ENCODE results near the gene KHK. TPM values are rescaled to one million over a fixed set of nuclear protein-coding genes. Genes with fewer than 3 reads are reported as not detected.

Gene KHK
- 0.85 TPM for total RNA-seq

DNA sequence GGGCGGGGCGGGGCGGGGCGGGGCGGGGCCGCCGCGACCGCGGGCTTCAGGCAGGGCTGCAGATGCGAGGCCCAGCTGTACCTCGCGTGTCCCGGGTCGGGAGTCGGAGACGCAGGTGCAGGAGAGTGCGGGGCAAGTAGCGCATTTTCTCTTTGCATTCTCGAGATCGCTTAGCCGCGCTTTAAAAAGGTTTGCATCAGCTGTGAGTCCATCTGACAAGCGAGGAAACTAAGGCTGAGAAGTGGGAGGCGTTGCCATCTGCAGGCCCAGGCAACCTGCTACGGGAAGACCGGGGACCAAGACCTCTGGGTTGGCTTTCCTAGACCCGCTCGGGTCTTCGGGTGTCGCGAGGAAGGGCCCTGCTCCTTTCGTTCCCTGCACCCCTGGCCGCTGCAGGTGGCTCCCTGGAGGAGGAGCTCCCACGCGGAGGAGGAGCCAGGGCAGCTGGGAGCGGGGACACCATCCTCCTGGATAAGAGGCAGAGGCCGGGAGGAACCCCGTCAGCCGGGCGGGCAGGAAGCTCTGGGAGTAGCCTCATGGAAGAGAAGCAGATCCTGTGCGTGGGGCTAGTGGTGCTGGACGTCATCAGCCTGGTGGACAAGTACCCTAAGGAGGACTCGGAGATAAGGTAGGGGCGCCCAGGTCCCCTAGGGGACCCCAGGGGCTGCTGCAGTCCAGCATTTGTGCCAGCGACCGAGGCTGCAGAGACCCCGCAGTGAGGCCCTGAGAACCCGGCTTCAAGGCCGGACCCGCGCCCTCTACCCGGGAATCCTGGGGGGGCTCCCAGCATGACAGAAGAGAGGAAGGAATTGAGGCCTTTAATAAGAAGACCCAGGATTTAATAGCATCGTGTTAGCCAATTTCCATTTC lies at the start of gene KHK:
Gene KHK, plus strand, starts transcription at position 49 of the 870 bp plus-strand sequence. Its CDS starts 488 bp downstream, at position 537.
- Histone ChIP-seq H3K4me3 (peak within 1 kb of the TSS; percentile 61 to 66), H3K4me1 (peaks cover 4 to 22% of the 10 kb centered on the region in 2 donors), H3K9me3 (no peaks in the 10 kb centered on the region), H3K27ac (peak within 1 kb of the TSS; percentile 81 to 87), H3K36me3 (peaks cover 11 to 16% of the 10 kb centered on the region in 2 donors), H3K27me3 (no peaks in the 10 kb centered on the region)
- TF ChIP-seq, protein P1, sequence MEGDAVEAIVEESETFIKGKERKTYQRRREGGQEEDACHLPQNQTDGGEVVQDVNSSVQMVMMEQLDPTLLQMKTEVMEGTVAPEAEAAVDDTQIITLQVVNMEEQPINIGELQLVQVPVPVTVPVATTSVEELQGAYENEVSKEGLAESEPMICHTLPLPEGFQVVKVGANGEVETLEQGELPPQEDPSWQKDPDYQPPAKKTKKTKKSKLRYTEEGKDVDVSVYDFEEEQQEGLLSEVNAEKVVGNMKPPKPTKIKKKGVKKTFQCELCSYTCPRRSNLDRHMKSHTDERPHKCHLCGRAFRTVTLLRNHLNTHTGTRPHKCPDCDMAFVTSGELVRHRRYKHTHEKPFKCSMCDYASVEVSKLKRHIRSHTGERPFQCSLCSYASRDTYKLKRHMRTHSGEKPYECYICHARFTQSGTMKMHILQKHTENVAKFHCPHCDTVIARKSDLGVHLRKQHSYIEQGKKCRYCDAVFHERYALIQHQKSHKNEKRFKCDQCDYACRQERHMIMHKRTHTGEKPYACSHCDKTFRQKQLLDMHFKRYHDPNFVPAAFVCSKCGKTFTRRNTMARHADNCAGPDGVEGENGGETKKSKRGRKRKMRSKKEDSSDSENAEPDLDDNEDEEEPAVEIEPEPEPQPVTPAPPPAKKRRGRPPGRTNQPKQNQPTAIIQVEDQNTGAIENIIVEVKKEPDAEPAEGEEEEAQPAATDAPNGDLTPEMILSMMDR (IDR thresholded peaks at IDR 0.05) = no peak
- peak in 1 of 2 donors; percentile 74 for DNase-seq (ENCODE audit: low spot score in 2 of 2)
- intact Hi-C loops (cut with DNase I) = loop anchor here (1.0 to 5.0 kb wide), 5 partner anchors 16 to 126 kb away; partner anchors contain the start of genes ATRAID, OST4, PREB and SLC5A6

DNA sequence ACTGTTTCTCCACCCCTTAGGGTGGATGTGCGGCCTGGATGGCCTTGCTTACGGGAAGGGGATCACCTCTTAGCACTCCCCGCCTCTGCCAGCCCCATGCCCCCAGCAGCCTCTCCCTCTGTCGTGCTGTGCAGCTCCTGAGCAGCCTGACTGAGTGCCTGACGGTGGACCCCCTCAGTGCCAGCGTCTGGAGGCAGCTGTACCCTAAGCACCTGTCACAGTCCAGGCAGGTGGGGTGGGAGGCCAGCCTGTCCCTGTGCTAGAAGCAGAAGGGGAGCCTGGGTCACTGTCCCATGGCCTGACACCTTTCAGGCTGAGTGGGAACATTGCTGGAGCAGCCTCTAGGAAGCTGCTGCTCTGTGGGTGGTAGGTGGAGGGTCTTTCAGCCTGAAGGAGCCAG lies 48.6 kb upstream of the KHK start:
- TF ChIP-seq, protein P1 (IDR thresholded peaks at IDR 0.05) = no peak
- intact Hi-C loops (cut with DNase I) = no loop called here
- Histone ChIP-seq H3K27me3 (no peaks in the 10 kb centered on the region), H3K4me3 (no peak overlapping the region), H3K36me3 (peaks cover 59 to 65% of the 10 kb centered on the region in 2 donors), H3K27ac (no peak overlapping the region), H3K9me3 (no peaks in the 10 kb centered on the region), H3K4me1 (peaks cover 5 to 17% of the 10 kb centered on the region in 2 donors)
- DNase-seq (ENCODE audit: low spot score in 2 of 2) = no peak

DNA sequence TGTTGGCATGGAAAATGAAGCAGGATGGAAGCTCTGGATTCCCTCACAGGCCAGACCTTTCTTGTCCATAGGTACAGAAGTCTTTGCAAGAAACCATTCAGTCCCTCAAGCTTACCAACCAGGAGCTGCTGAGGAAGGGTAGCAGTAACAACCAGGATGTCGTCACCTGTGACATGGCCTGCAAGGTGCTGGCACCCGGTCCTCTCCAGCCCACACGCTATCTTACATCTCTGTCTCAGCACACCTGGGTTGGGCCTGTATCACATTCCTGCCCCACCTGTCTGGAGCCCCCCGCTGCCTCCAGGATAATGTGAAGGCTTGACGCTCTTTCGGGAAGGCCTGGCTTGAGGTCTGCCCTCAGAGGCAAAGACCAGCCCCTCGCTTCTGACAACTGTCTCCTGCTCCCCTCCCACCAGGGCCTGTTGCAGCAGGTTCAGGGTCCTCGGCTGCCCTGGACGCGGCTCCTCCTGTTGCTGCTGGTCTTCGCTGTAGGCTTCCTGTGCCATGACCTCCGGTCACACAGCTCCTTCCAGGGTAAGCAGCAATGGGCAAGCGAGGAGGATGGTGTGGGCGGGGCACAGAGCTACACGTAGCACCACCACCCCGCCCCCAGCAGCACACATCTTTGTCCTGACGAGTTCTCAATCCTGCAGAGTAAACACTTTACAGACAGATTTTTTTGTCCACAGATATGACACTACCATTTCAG lies 47.8 kb upstream of the KHK start:
- TF ChIP-seq, protein P1 (IDR thresholded peaks at IDR 0.05) = no peak
- Histone ChIP-seq H3K36me3 (peaks cover 59 to 65% of the 10 kb centered on the region in 2 donors), H3K4me1 (peaks cover 5 to 14% of the 10 kb centered on the region in 2 donors), H3K4me3 (no peak overlapping the region), H3K9me3 (no peaks in the 10 kb centered on the region), H3K27ac (no peak overlapping the region), H3K27me3 (no peaks in the 10 kb centered on the region)
- DNase-seq (ENCODE audit: low spot score in 2 of 2) = no peak
- intact Hi-C loops (cut with DNase I) = no loop called here

DNA sequence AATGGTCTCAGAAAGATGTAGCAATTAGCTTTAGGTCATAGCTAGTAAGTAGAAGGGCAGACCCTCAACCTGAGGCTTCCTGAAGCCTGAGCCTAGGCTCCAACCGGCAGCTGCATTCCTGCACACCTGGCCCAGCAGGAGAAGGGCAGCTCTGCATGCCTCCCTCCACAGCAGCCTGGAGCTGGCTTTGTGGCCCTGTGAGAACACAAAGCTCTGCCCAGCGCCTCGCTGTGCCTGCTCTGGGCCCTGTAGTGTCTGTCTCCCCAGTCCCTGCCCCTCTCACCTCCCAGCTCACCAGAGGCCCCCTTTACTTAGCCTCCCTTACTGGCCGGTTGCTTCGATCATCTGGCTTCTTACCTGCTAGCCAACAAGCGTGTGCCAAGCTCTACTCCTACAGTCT lies 47.1 kb upstream of the KHK start:
- Histone ChIP-seq H3K4me3 (no peak overlapping the region), H3K36me3 (peaks cover 59 to 65% of the 10 kb centered on the region in 2 donors), H3K27me3 (no peaks in the 10 kb centered on the region), H3K9me3 (no peaks in the 10 kb centered on the region), H3K4me1 (peaks cover 0 to 8% of the 10 kb centered on the region in 2 donors), H3K27ac (no peak overlapping the region)
- intact Hi-C loops (cut with DNase I) = no loop called here
- TF ChIP-seq, protein P1 (IDR thresholded peaks at IDR 0.05) = no peak
- DNase-seq (ENCODE audit: low spot score in 2 of 2) = no peak

DNA sequence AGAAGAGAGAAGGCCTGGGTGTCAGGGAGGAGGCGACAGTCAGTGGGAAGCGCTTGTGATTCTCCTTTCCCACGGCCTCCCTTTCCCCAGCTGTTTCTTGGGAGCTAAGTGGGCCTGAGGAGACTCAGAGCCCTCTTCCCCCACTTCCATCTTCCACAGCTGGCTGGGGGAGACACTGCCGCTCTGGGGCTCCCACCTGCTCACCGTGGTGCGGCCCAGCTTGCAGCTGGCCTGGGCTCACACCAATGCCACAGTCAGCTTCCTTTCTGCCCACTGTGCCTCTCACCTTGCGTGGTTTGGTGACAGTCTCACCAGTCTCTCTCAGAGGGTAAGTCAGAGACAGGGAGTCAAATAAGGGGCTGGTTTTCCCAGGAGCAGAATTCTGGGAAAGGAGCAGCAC lies 46.7 kb upstream of the KHK start:
- TF ChIP-seq, protein P1 (IDR thresholded peaks at IDR 0.05) = no peak
- DNase-seq (ENCODE audit: low spot score in 2 of 2) = no peak

More for the DNA sequence above, 46.7 kb upstream of the KHK start:
- H3K36me3 ChIP-seq = peaks cover 59 to 64% of the 10 kb centered on the region in 2 donors
- H3K4me1 ChIP-seq = peaks cover 0 to 3% of the 10 kb centered on the region in 2 donors
- H3K27me3 ChIP-seq = no peaks in the 10 kb centered on the region
- no peak overlapping the region for H3K4me3 ChIP-seq
- no peaks in the 10 kb centered on the region for H3K9me3 ChIP-seq
- H3K27ac ChIP-seq = no peak overlapping the region
- intact Hi-C loops (cut with DNase I) = no loop called here
